ENCODE measurements around the gene DNAI2.
A peak's percentile ranks its signal among the peaks of the same experiment; 100 is the strongest.

Gene DNAI2

DNA sequence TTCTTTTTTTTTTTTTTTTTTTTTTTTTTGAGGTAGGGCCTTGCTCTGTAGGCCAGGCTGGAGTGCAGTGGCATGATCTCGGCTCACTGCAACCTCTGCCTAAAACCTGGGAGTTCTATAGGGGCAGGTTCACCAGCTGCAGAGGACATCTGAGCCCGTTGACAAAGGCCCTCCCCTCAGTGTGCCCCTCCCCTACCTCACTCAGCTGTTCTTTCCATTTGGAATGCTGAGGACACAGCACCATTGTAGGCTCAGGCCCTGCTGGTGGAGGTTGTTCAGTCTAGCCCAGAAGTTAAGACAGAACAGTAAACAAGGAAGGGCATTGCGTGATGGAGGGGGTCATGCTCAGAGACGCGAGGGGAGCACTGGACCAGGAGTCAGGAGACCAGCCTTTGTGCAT lies 30.1 kb downstream of the DNAI2 start:
- no peak for DNase-seq (ENCODE audit: low read depth in 2 of 2)

- DNase-seq (ENCODE audit: low read depth in 2 of 2), result no peak
Measured at GRCh38 chr17:74305865-74306654, 32.0 kb downstream of the DNAI2 start.

- no peak for DNase-seq (ENCODE audit: low read depth in 2 of 2)
Measured at GRCh38 chr17:74307984-74308773, 34.1 kb downstream of the DNAI2 start.

DNA sequence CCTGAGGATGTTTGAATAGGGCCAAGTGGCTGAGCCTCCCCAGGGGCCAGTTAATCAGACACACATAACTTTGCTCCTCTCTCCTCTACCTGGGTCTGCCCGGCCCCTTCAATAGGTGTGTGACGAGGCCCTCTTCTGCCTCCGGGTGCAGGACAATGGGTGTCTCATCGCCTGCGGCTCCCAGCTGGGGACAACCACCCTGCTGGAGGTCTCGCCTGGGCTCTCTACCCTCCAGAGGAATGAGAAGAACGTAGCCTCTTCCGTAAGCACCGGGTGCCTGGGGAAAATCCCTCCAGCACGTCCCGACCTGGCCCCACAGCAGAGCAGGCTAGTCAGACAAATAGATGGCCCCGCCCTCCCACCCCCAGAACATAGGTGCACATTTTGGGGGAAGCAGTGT lies 35.9 kb downstream of the DNAI2 start:
- DNase-seq (ENCODE audit: low read depth in 2 of 2), result no peak

- no peak for DNase-seq (ENCODE audit: low read depth in 2 of 2)
Measured at GRCh38 chr17:74314877-74315276, 40.8 kb downstream of the DNAI2 start.

GRCh38 chr17:74316220-74316619 lies 42.2 kb downstream of the DNAI2 start:
- no peak for DNase-seq (ENCODE audit: low read depth in 2 of 2)

DNA sequence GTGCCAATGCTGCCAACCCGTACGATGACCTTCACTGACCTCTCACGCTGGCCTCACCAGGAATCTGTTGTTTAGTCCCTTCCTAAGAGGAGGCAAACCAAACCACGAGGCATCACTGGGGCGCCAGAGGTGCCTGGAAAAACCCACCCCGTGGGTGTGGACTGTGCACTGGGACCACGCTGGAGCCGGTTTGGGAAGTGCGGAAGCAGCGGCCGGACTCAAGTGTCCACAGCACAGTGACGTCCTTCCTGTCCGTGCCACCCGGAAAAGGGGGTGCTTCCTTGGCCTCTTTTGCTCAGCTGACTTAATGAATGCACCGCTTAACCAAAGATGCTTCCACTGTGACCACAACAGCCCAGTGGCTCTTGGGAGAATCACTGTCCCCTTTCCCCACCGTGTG lies 43.0 kb downstream of the DNAI2 start:
- DNase-seq (ENCODE audit: low read depth in 2 of 2), result no peak

- no peak for DNase-seq (ENCODE audit: low read depth in 2 of 2)
Measured at GRCh38 chr17:74318391-74318790, 44.4 kb downstream of the DNAI2 start.

DNA sequence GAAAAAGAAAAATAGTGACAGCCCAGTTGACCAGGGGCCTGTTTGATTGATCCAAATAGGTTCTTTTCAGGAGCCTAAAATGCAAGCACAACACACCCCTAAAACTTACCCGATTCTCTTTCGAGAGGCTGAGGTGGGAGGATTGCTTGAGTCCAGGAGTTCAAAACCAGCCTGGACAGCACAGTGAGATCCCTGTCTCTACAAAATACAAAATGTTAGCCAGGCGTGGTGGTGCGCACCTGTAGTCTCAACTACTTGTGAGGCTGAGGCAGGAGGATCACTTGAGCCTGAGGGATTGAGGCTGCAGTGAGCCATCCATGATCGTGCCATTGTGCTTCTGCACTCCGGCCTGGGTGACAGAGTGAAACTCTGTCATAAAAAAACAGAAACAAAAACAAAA lies 50.5 kb downstream of the DNAI2 start:
- no peak for DNase-seq (ENCODE audit: low read depth in 2 of 2)

DNA sequence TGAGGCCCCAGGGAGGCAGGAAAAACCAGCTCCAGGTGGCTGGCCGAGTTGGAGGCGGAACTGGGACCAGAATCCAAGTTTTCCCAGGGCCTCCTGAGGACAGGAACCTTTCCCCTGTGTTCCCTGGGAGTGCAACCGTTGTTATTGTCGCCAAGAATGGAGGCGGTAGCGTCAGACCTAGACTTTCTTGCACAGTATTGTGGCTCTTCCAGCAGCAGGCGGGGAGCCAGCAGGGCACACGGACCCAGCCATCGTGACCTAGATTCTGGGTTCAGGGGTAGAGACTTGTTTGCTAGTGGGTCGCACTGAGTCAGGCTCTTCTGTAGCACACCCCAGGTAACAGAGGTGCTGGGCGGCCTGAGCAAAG lies 51.3 kb downstream of the DNAI2 start:
- DNase-seq (ENCODE audit: low read depth in 2 of 2), result no peak

DNA sequence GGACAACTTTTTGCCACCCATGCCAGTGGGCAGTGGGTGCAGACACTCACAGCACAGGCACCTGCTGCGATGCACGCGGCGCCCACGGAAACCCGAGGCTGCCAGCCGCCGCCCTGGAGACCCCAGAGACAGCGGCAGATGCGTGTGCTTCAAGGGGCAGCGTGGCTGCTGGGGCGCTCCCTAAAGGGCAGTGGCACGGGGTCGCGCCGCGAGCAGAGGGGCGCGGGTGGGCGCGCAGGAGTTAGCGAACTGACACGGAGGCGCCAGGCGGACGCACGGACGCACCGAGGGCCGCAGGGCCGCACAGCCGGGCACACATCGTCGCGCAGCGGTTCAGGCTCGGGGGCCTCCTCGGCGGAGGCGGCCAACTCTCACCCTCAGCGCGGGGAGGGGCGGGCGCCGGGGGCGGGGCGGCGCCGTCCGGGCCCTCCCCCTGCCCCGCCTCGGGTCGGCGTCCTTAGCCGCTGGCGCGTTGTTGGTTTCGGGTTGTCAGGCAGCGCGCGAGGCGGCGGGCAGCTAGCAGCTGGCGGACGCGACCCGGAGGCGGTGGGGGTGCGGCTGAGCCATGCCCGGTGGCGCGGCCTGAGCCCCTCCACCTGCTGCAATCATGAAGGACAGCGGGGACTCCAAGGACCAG lies 51.8 kb downstream of the DNAI2 start, which contains the start of gene KIF19:
TSS of gene KIF19 (plus strand) at position 484 of the 637 bp plus-strand sequence. CDS start at position 608, 124 bp downstream.
- peak; percentile 48 to 54 for DNase-seq (ENCODE audit: low read depth in 2 of 2)

GRCh38 chr17:74326506-74326905 lies 52.5 kb downstream of the DNAI2 start:
- no peak for DNase-seq (ENCODE audit: low read depth in 2 of 2)

- no peak for DNase-seq (ENCODE audit: low read depth in 2 of 2)
Measured at GRCh38 chr17:74328487-74328886, 54.5 kb downstream of the DNAI2 start.

DNA sequence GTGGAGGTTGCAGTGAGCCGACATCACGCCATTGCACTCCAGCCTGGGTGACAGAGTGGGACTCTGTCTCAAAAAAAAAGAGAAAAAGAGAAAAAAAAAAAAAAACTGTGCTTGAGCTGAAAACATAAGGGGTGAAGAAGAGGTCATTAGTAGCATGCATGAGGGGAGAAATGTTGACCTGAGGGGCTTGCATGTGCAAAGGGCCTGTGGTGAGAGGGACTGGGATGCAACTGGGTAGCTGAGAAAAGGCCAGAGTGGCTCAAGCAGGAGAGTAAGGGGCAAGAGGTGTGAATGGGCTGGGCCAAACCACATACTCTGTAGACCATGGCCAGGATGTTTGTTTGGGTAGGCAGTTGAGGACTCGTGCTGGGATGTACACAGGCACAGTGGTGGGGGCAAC lies 55.3 kb downstream of the DNAI2 start:
- no peak for DNase-seq (ENCODE audit: low read depth in 2 of 2)

DNA sequence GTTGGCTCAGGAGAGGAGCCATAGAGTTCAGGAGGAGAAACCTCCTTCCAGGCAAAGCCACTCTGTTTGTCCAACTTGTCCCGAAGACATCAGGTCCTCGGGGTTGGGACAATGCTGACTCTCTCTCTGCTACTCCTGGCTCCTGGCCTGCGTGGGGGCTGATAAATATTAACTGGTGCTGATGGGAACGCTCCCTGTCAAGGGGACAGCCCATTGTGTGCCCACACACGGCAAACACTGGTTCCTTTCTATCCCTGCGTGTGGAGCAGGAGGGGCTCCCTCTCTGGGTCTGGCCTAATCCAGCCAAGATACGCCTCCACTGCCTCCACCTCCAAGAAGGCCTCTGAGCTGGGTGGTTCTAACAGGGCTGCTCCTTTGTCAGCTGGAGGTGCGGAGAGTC lies 56.4 kb downstream of the DNAI2 start:
- DNase-seq (ENCODE audit: low read depth in 2 of 2), result no peak

- DNase-seq (ENCODE audit: low read depth in 2 of 2), result no peak
Measured at GRCh38 chr17:74332017-74332650, 58.1 kb downstream of the DNAI2 start.

GRCh38 chr17:74332763-74333283 lies 58.8 kb downstream of the DNAI2 start:
- DNase-seq (ENCODE audit: low read depth in 2 of 2), result no peak

DNA sequence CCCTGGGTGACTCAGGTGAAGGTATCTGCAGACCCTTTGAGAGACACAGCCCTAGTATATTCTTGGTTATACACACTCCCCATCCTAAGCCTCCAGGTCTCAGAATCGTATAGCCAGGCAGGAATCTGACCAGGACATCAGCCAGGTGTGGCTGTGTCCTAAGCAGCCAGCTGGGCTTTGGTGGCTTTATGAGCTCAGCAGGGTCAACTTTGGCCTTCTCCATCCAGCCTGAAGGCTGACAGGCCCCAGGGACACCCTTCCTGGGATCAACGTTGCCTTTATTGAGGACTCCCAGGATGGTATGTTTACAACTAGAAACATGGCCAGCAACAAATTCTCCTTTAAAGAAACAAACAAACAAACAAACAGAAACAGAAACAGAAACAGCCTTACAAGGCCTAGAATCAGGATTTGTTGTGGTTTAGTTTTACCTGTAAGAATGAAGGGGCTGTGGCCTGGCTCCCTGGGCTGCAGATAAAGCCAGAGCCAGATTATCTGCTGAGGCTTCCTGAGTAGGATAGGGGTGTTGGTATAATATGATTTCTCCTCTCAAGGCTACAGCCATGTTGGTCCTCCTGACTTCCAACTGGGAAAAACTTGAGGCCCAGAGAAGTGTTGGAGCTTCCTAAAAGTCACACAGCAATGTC lies 60.5 kb downstream of the DNAI2 start:
- no peak for DNase-seq (ENCODE audit: low read depth in 2 of 2)

DNA sequence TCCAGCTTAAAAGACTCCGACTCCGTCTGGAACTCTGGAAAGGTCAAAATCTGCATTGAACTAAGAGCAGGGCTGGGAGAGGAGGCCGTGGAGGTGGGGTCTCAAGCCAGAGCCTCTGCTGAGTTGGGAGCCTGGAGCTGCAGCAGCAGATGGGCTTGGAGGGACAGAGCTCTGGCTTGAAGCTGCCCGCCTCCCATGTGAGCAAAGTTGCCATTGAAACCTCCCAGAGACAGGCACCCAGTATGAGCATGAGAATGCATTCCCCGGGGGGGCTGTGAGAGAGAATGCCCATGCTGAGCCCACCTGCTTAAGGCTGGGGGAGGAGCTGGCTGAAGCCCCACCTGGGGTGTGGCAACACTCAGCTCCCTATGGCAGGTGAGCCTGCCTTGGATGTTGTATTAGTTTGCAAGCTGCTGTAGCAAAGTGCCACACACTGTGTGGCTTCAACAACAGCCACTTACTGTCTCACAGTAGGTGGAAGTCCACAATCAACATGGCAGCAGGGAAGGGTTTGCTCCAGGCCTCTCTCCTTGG lies 61.6 kb downstream of the DNAI2 start:
- no peak for DNase-seq (ENCODE audit: low read depth in 2 of 2)

DNA sequence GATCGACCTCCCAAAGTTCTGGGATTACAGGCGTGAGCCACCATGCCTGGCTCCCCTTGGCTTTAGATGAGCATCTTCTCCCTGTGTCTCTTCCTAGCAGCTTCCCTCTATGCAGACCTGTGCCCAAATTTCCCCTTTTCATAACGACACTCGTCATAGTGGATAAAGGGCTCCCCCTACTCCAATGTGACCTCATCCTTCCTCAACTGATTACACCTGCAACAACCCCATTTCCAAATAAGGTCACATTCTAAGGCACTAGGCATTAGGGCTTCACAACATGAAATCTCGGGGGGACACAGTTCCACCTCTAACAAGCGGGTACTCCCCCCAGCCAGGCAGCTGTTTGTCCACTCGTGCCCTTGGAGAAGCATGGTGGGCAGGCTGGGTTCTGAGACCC lies 62.3 kb downstream of the DNAI2 start:
- DNase-seq (ENCODE audit: low read depth in 2 of 2), result no peak

DNA sequence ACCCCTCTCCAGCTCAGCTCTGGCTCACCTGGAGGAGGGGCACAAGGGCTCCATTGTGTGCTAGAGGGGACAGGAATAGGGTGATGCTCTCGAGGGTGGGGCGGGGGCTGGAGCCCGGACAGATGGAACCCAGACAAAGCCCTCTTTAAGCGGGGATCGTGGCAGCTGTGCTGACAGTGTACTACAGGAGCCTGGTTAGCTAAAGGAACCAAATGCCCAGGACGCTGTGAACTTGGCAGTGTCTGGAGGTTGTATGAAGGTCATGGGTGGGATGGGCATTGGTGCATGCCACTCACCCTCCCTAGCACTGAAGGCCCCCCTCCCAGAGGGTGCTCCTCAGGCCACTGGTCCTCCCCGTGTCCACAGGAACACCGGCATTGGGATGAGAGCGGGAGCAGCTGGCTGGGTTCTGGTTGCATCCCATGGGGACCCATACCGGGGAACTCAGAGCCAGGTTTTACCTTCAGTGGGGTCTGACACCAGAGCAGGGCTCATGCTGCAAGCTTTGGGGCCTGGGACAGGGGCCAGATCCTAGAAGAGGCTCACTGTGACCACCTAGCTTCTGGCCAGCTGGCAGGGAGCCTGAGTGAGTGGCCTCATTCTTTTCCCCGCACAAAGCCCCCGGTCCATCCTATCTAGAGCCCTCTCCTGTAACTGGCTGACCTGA lies 63.9 kb downstream of the DNAI2 start:
- no peak for DNase-seq (ENCODE audit: low read depth in 2 of 2)

All from stimulated activated CD8-positive, alpha-beta memory T cell treated with anti-CD3 and anti-CD28 coated beads, Interleukin-2, amount 100 ng/mL, for 48 hours (primary cell).